ENCODE results near the gene SERINC5.
"Not testable (repeated sequence)": the region's sequence is repeated elsewhere in the genome, so short reads cannot be mapped to it uniquely, and the experiment has no call there.

SERINC5 gene

DNA sequence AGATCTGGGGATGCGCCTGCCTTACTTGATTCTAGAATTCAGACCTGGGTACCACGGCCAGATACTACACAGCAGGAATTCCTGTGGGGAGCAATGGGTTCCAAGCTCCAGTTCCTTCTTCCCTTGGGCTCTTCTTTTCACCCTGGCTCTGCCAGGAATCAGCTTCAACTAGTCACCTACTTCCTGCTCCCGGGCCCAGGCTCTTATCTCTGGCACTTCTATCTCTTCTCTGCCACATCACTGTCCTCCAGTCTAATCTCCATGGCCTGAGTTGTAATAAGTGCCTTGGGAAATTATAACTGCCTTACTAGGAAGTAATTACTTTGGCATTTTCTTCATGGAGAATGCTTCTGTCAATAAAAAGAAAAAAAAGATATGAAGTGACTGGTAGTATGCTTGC lies 26.2 kb upstream of the SERINC5 start:
- Histone ChIP-seq H3K4me1 (ENCODE audit: control insufficient read depth in 1 of 2, insufficient read depth in 1 of 2, low read depth in 1 of 2, low read length in 1 of 2) (no peaks in the 10 kb centered on the region), H3K27ac (no peak overlapping the region), H3K27me3 (no peaks in the 10 kb centered on the region), H3K4me3 (ENCODE audit: low read depth in 1 of 2, low read length in 1 of 2) (no peak overlapping the region), H3K36me3 (no peaks in the 10 kb centered on the region), H3K9me3 (no peaks in the 10 kb centered on the region)
- no peak for TF ChIP-seq CTCF (IDR thresholded peaks at IDR 0.05)

DNA sequence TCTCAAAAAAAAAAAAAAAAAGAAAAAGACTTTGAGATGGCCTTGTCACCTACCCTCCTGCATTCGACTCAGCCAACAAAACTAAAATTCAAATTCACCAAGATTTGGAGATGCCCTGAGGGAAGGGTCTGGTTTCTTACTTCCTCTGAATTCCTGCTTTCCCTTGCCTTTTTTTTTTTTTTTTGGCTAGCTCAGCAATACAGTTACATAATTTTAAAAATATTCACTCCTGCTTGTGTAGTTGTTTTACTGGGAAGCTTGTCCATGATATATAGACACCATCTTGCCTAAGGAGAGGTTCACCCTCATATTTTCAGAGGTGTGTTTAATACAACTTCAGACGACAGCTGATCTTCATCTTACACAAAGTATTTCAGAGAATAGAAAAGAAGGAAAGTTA lies 21.3 kb upstream of the SERINC5 start:
- Histone ChIP-seq H3K27me3 (no peaks in the 10 kb centered on the region), H3K4me1 (ENCODE audit: control insufficient read depth in 1 of 2, insufficient read depth in 1 of 2, low read depth in 1 of 2, low read length in 1 of 2) (no peaks in the 10 kb centered on the region), H3K36me3 (no peaks in the 10 kb centered on the region), H3K4me3 (ENCODE audit: low read depth in 1 of 2, low read length in 1 of 2) (no peak overlapping the region), H3K9me3 (no peaks in the 10 kb centered on the region), H3K27ac (no peak overlapping the region)
- TF ChIP-seq CTCF (IDR thresholded peaks at IDR 0.05): no peak

- Histone ChIP-seq H3K4me3 (ENCODE audit: low read depth in 1 of 2, low read length in 1 of 2) (no peak overlapping the region), H3K27ac (no peak overlapping the region), H3K4me1 (ENCODE audit: control insufficient read depth in 1 of 2, insufficient read depth in 1 of 2, low read depth in 1 of 2, low read length in 1 of 2) (no peaks in the 10 kb centered on the region), H3K36me3 (no peaks in the 10 kb centered on the region), H3K9me3 (no peaks in the 10 kb centered on the region), H3K27me3 (no peaks in the 10 kb centered on the region)
- no peak for TF ChIP-seq CTCF (IDR thresholded peaks at IDR 0.05)
Measured at GRCh38 chr5:80276186-80276585, 20.3 kb upstream of the SERINC5 start.

DNA sequence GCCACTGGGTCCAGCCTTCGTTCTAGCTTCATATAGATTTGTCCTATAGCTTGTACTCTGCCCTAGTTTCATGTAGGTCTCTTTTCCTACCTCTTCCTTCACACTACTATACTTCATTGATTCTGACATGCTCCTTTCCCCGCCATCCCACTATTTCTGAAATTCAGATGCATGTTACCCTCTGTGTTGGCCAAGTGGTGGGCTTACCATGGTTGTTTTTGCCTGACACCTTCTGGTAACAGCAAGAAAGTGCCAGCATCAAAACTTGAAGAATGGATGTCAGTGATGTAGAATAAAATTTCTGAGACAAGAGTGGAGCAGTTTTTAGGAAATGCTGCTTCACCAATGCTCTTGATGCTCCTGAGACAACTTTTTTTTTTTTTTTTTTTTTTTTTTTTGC lies 19.5 kb upstream of the SERINC5 start:
- Histone ChIP-seq H3K4me3 (ENCODE audit: low read depth in 1 of 2, low read length in 1 of 2) (no peak overlapping the region), H3K36me3 (no peaks in the 10 kb centered on the region), H3K27me3 (no peaks in the 10 kb centered on the region), H3K9me3 (no peaks in the 10 kb centered on the region), H3K4me1 (ENCODE audit: control insufficient read depth in 1 of 2, insufficient read depth in 1 of 2, low read depth in 1 of 2, low read length in 1 of 2) (peaks cover 4 to 7% of the 10 kb centered on the region in 2 experiments), H3K27ac (no peak overlapping the region)
- no peak for TF ChIP-seq CTCF (IDR thresholded peaks at IDR 0.05)

GRCh38 chr5:80270543-80270942 lies 14.7 kb upstream of the SERINC5 start:
- H3K27me3 ChIP-seq; H3K4me3 ChIP-seq (ENCODE audit: low read depth in 1 of 2, low read length in 1 of 2); H3K36me3 ChIP-seq; H3K9me3 ChIP-seq: not testable (repeated sequence)
- Histone ChIP-seq H3K4me1 (ENCODE audit: control insufficient read depth in 1 of 2, insufficient read depth in 1 of 2, low read depth in 1 of 2, low read length in 1 of 2) (peaks cover 9 to 17% of the 10 kb centered on the region in 2 experiments), H3K27ac (peak overlapping the region; percentile 72)

DNA sequence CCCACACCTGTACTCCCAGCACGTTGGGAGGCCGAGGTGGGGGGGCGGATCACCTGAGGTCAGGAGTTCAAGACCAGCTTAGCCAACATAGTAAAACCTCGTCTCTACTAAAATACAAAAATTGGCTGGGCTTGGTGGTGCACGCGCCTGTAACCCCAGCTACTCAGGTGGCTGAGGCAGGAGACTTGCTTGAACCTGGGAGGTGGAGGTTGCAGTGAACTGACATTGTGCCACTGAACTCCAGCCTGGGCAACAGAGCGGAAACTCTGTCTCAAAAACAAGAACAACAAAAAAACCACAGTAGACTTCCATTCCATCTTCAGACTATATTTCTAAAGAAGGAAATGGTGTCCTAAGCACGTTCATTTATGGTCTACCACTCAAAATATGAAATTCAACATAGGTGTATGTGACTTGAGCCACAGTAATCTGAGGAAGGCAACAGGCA lies 14.2 kb upstream of the SERINC5 start:
- Histone ChIP-seq H3K27me3 (no peaks in the 10 kb centered on the region), H3K27ac (peak overlapping the region; percentile 72), H3K36me3 (no peaks in the 10 kb centered on the region), H3K4me1 (ENCODE audit: control insufficient read depth in 1 of 2, insufficient read depth in 1 of 2, low read depth in 1 of 2, low read length in 1 of 2) (peaks cover 9 to 17% of the 10 kb centered on the region in 2 experiments), H3K9me3 (no peaks in the 10 kb centered on the region), H3K4me3 (ENCODE audit: low read depth in 1 of 2, low read length in 1 of 2) (no peak overlapping the region)
- no peak for TF ChIP-seq CTCF (IDR thresholded peaks at IDR 0.05)
